ENCODE data around the gene UGT3A2. TPM values are rescaled to one million over a fixed set of nuclear protein-coding genes. Genes with fewer than 3 reads are reported as not detected.

UGT3A2 gene
- total RNA-seq, 1 donor from 2014 or later, result not detected

- Mint-ChIP-seq H3K4me3 (no peak overlapping the region), H3K4me1 (no peaks in the 10 kb centered on the region), H3K36me3 (ENCODE audit: low read depth) (no peaks in the 10 kb centered on the region), H3K27ac (no peak overlapping the region), H3K27me3 (no peaks in the 10 kb centered on the region), H3K9me3 (no peaks in the 10 kb centered on the region)
- ChIA-PET POLR2A (no interaction called here), CTCF (no interaction called here)
- DNase-seq, result no peak
- ATAC-seq (ENCODE audit: low read depth), result no peak
- no peak for TF ChIP-seq CTCF (IDR thresholded peaks at IDR 0.05)
- intact Hi-C loops (cut with micrococcal nuclease), result no loop called here
These were observed 33.6 kb downstream of the UGT3A2 start for GRCh38 chr5:36033047-36033446.

DNA sequence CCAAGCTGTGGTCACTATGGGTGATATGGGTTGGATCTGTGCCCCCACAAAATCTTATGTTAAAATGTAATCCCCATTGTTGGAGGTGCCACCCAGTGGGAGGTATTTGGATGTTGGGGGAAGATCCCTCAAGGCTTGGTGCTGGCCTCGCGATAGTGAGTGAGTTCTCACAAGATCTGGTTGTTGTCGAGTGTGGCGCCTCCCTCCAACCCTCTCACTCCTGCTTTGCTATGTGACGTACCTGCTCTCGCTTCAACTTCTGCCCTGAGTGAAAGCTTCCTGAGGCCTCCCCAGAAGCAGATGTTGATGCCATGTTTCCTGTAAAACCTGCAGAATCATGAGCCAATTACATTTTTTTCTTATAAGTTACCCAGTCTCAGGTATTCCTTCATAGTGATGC, 35.5 kb downstream of the UGT3A2 start:
- Mint-ChIP-seq H3K4me3 (no peak overlapping the region), H3K36me3 (ENCODE audit: low read depth) (no peaks in the 10 kb centered on the region), H3K4me1 (no peaks in the 10 kb centered on the region), H3K9me3 (no peaks in the 10 kb centered on the region), H3K27me3 (no peaks in the 10 kb centered on the region), H3K27ac (no peak overlapping the region)
- ChIA-PET POLR2A (no interaction called here), CTCF (no interaction called here)
- ATAC-seq (ENCODE audit: low read depth), result no peak
- DNase-seq, result no peak
- no peak for TF ChIP-seq CTCF (IDR thresholded peaks at IDR 0.05)
- intact Hi-C loops (cut with micrococcal nuclease), result no loop called here

- Mint-ChIP-seq H3K4me3 (no peak overlapping the region), H3K27ac (no peak overlapping the region), H3K36me3 (ENCODE audit: low read depth) (no peaks in the 10 kb centered on the region), H3K4me1 (no peaks in the 10 kb centered on the region), H3K27me3 (no peaks in the 10 kb centered on the region), H3K9me3 (peaks cover under 1% of the 10 kb centered on the region)
- ChIA-PET POLR2A (no interaction called here), CTCF (no interaction called here)
- intact Hi-C loops (cut with micrococcal nuclease), result no loop called here
- no peak for TF ChIP-seq CTCF (IDR thresholded peaks at IDR 0.05)
- ATAC-seq (ENCODE audit: low read depth) (no peak), DNase-seq (no peak)
These were observed 36.8 kb downstream of the UGT3A2 start for GRCh38 chr5:36029914-36030313.

DNA sequence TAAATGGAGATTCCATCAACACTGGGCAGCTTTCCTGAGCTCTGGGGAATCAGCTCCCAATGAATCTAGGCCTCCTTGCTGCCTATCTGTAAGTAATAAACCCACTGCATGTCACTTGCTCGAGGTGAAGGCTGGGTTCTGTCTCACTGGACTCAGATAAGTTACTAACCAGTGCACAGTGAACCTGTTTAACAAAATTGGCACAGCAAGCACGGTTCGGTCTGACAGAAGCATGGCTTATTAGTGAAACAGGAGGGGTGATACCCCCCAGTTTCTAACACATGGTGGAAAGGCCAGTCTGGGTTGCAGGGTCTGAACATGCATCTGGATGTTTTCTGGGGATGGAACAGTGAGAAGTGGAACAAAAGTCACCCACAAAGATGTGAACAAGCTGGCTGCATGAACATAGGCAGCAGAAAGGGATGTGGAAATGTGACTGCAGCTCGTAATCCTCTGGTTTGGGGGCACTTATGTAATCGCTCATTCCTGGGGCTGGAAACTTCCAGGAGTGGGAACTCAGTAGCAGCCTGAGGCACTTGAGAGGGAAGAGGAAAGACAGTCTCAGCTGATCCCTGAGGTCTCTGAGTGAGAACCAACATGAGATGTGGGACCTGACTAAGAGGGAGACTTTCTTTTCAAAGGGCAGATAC, 37.7 kb downstream of the UGT3A2 start:
- ChIA-PET CTCF (no interaction called here), POLR2A (no interaction called here)
- TF ChIP-seq CTCF (IDR thresholded peaks at IDR 0.05), result no peak
- DNase-seq (no peak), ATAC-seq (ENCODE audit: low read depth) (no peak)
- H3K4me1 Mint-ChIP-seq, result no peaks in the 10 kb centered on the region
- no peak overlapping the region for H3K27ac Mint-ChIP-seq
- no peaks in the 10 kb centered on the region for H3K27me3 Mint-ChIP-seq
- intact Hi-C loops (cut with micrococcal nuclease), result no loop called here
- H3K4me3 Mint-ChIP-seq, result no peak overlapping the region
- peaks cover 7% of the 10 kb centered on the region for H3K9me3 Mint-ChIP-seq
- no peaks in the 10 kb centered on the region for H3K36me3 Mint-ChIP-seq (ENCODE audit: low read depth)

GRCh38 chr5:36027711-36028110, 39.0 kb downstream of the UGT3A2 start:
- CTCF ChIA-PET, result no interaction called here
- Mint-ChIP-seq H3K4me1 (no peaks in the 10 kb centered on the region), H3K36me3 (ENCODE audit: low read depth) (no peaks in the 10 kb centered on the region), H3K27ac (no peak overlapping the region), H3K27me3 (no peaks in the 10 kb centered on the region), H3K9me3 (peaks cover 7% of the 10 kb centered on the region), H3K4me3 (no peak overlapping the region)
- no peak for TF ChIP-seq CTCF (IDR thresholded peaks at IDR 0.05)
- intact Hi-C loops (cut with micrococcal nuclease), result no loop called here
- POLR2A ChIA-PET, result no interaction called here
- DNase-seq (no peak), ATAC-seq (ENCODE audit: low read depth) (no peak)
